DOHH2 (cell line): Measurements from ENCODE around the gene JMY.

Experiments used
- H3F3A ChIP-seq: fragments of 200-600 bp; sonication (generic), shearing (Covaris generic); 2 replicates; pipeline ENCODE4 v1.6.0; 2016; ENCODE audit warnings: antibody characterized with exemption, mild to moderate bottlenecking; ENCODE audit not compliant: control insufficient read depth, insufficient read depth
- H3K27ac ChIP-seq: fragments of 200-600 bp; sonication (generic); 2 replicates; pipeline ENCODE4 v1.5.1; 2014; ENCODE audit warnings: low read depth, mild to moderate bottlenecking, low read length, moderate library complexity
- H3K27me3 ChIP-seq: fragments of 200-600 bp; sonication (generic); 2 replicates; pipeline ENCODE4 v1.6.1; 2014; ENCODE audit warnings: mild to moderate bottlenecking, low read length, mixed read lengths; ENCODE audit not compliant: control insufficient read depth
- H3K36me3 ChIP-seq: fragments of 200-600 bp; sonication (generic); 2 replicates; pipeline ENCODE4 v1.6.1; 2014; ENCODE audit warnings: mild to moderate bottlenecking, low read length, moderate library complexity, mixed read lengths; ENCODE audit not compliant: control insufficient read depth
- H3K4me1 ChIP-seq: fragments of 200-600 bp; sonication (generic); 2 replicates; pipeline ENCODE4 v1.6.1; 2014; ENCODE audit warnings: mild to moderate bottlenecking, low read length, mixed read lengths; ENCODE audit not compliant: control insufficient read depth
- H3K4me2 ChIP-seq: fragments of 200-600 bp; sonication (generic); 2 replicates; pipeline ENCODE4 v1.6.0; 2014; ENCODE audit warnings: mild to moderate bottlenecking, low read length, moderate library complexity
- H3K4me3 ChIP-seq: fragments of 200-600 bp; sonication (generic); 2 replicates; pipeline ENCODE4 v1.5.1; 2014; ENCODE audit warnings: mild to moderate bottlenecking, low read length, mixed read lengths
- H3K79me2 ChIP-seq: fragments of 200-600 bp; sonication (generic); 2 replicates; pipeline ENCODE4 v1.6.1; 2014; ENCODE audit warnings: mild to moderate bottlenecking, low read length, mixed read lengths; ENCODE audit not compliant: control insufficient read depth
- H3K9me2 ChIP-seq: fragments of 200-600 bp; sonication (generic); replicated peaks from 2 replicates; pipeline ENCODE4 v1.6.1; 2014; ENCODE audit warnings: mild to moderate bottlenecking, low read length, mixed read lengths; ENCODE audit not compliant: control insufficient read depth
- H3K9me3 ChIP-seq: fragments of 200-600 bp; sonication (generic); 2 replicates; pipeline ENCODE4 v1.6.1; 2014; ENCODE audit warnings: antibody characterized with exemption, low read length, mixed read lengths; ENCODE audit not compliant: control insufficient read depth, insufficient read depth
- H4K20me1 ChIP-seq: fragments of 200-600 bp; sonication (generic); 2 replicates; pipeline ENCODE4 v1.6.0; 2014; ENCODE audit warnings: low read depth, mild to moderate bottlenecking, antibody characterized with exemption, low read length, moderate library complexity; ENCODE audit not compliant: control insufficient read depth, insufficient read depth
- EZH2phosphoT487 ChIP-seq: fragments of 200-600 bp; sonication (generic); IDR thresholded peaks from 2 replicates; pipeline ENCODE4 v1.6.1; 2017; ENCODE audit warnings: borderline replicate concordance, mild to moderate bottlenecking, antibody characterized with exemption, low read length, moderate library complexity, mixed read lengths
- TF ChIP-seq, protein P1 (sequence below): fragments of 200-600 bp; sonication (generic); IDR thresholded peaks from one replicate; pipeline ENCODE4 v1.5.1; 2014; ENCODE audit warnings: antibody characterized with exemption, mild to moderate bottlenecking, low read depth, low read length; ENCODE audit not compliant: poor library complexity, severe bottlenecking

Gene JMY

DNA sequence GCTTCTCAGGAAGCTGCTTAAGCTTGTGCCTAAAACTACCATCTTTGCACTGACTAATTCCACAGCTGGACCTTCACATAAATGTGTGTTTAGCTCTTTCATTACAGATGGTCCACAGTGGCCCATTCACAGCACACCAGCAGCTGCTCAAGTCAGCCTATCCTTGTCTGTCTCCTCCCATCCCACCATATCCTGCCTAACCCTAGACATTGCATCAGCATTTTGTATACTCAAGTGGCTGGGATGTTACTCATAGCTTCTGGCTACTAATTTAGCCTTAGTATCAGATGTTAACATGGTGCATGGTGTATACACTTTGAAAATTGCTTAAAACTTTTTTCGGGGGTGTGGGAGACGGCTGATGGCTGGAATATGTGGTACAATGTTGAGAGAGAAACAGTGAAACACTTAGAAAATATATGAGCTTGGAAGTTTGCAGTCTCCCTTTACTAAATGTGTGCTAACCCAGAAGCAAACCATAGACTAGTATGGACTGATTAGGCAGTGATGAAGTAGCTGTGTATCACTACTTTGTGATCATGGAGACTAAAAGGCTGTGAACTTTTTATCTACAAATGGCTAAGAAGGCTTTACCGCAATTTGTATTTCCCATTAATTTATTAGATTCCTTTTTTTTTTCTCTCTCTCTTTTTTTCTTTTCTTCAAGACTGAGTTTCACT lies 83.1 kb downstream of the JMY start:
- Histone ChIP-seq H3K9me3 (no peaks in the 10 kb centered on the region), H3K9me2 (no peaks in the 10 kb centered on the region), H3K4me2 (no peak overlapping the region), H3K27ac (no peak overlapping the region), H3K27me3 (no peaks in the 10 kb centered on the region), H3K36me3 (peaks cover 5% of the 10 kb centered on the region; the same call in 1 of the 2 replicates), H3K79me2 (no peaks in the 10 kb centered on the region), H4K20me1 (no peaks in the 10 kb centered on the region), H3F3A (no peaks in the 10 kb centered on the region), H3K4me1 (no peaks in the 10 kb centered on the region), H3K4me3 (no peak overlapping the region)
- TF ChIP-seq, protein P1, sequence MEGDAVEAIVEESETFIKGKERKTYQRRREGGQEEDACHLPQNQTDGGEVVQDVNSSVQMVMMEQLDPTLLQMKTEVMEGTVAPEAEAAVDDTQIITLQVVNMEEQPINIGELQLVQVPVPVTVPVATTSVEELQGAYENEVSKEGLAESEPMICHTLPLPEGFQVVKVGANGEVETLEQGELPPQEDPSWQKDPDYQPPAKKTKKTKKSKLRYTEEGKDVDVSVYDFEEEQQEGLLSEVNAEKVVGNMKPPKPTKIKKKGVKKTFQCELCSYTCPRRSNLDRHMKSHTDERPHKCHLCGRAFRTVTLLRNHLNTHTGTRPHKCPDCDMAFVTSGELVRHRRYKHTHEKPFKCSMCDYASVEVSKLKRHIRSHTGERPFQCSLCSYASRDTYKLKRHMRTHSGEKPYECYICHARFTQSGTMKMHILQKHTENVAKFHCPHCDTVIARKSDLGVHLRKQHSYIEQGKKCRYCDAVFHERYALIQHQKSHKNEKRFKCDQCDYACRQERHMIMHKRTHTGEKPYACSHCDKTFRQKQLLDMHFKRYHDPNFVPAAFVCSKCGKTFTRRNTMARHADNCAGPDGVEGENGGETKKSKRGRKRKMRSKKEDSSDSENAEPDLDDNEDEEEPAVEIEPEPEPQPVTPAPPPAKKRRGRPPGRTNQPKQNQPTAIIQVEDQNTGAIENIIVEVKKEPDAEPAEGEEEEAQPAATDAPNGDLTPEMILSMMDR, result no peak
- no peak for TF ChIP-seq EZH2phosphoT487

DNA sequence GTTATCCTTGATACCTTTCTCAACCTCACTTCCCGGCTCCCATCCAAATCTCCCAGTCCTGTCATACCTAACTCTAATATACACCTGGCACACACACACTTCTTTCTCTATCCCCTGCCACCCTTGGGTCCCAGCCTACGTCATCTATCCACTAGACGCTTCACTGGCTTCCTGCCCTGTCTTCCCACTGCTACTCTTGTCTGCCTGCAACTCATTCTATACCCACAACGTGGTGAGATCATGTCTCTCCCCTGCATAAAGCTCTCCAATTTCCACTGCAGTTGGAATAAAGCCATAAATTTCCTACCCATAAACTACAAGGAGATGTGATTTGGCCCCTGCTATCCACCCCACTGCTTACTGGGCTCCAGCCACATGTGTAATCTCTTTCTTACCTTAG lies 93.5 kb downstream of the JMY start:
- H3K9me2 ChIP-seq, result no peaks in the 10 kb centered on the region
- peaks cover 3% of the 10 kb centered on the region; the same call in 1 of the 2 replicates for H3K27me3 ChIP-seq
- H4K20me1 ChIP-seq, result no peaks in the 10 kb centered on the region
- no peaks in the 10 kb centered on the region for H3K9me3 ChIP-seq
- no peak overlapping the region for H3K4me2 ChIP-seq
- TF ChIP-seq EZH2phosphoT487, result no peak
- TF ChIP-seq, protein P1, result no peak
- H3K4me1 ChIP-seq, result no peaks in the 10 kb centered on the region
- no peaks in the 10 kb centered on the region for H3K79me2 ChIP-seq
- no peaks in the 10 kb centered on the region for H3K36me3 ChIP-seq
- no peak overlapping the region for H3K4me3 ChIP-seq
- no peaks in the 10 kb centered on the region for H3F3A ChIP-seq
- H3K27ac ChIP-seq, result no peak overlapping the region

DNA sequence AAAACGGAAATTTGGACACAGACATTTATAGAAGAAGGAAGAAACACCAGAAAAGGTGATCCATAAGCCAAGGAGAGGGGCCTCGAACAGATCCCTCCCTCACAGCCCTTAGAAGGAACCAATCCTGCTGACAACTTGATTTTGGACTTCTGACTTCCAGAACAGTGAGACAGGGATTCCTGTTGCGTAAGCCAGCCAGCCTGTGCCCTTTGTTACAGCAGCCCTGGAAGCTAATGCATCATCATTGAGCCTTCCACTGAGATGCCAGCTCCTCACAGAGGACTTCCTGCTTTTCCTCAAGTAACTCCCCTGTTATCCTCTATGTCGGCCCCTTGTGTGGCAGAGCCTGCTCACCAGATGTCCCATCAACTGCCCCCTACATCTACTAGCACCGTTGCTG lies 94.1 kb downstream of the JMY start:
- Histone ChIP-seq H3K79me2 (no peaks in the 10 kb centered on the region), H3K4me1 (no peaks in the 10 kb centered on the region), H3F3A (no peaks in the 10 kb centered on the region), H3K36me3 (no peaks in the 10 kb centered on the region), H3K4me3 (no peak overlapping the region), H3K9me3 (no peaks in the 10 kb centered on the region), H3K27ac (no peak overlapping the region), H3K9me2 (no peaks in the 10 kb centered on the region), H4K20me1 (no peaks in the 10 kb centered on the region), H3K4me2 (no peak overlapping the region), H3K27me3 (peaks cover 3% of the 10 kb centered on the region; the same call in 1 of the 2 replicates)
- TF ChIP-seq, protein P1, result no peak
- TF ChIP-seq EZH2phosphoT487, result no peak
